NK-92 (cell line): ENCODE results near the gene PANK1.
"Not testable (repeated sequence)": the region's sequence is repeated elsewhere in the genome, so short reads cannot be mapped to it uniquely, and the experiment has no call there.

Experiments
- DNase-seq: peaks from one replicate; lab custom pipeline; 2025; ENCODE audit not compliant: unreplicated experiment; lab: John Stamatoyannopoulos, UW

Gene PANK1

GRCh38 chr10:89622151-89622550 is 22.9 kb downstream of the PANK1 start:
- DNase-seq: no peak

- DNase-seq: no peak
Observed at GRCh38 chr10:89621438-89621837, 23.6 kb downstream of the PANK1 start.

GRCh38 chr10:89620296-89620695 is 24.7 kb downstream of the PANK1 start:
- DNase-seq: not testable (repeated sequence)

- no peak for DNase-seq
Observed at GRCh38 chr10:89615824-89616223, 29.2 kb downstream of the PANK1 start.

- no peak for DNase-seq
Observed at GRCh38 chr10:89615112-89615511, 29.9 kb downstream of the PANK1 start.

GRCh38 chr10:89613582-89613981 is 31.5 kb downstream of the PANK1 start:
- DNase-seq: no peak

GRCh38 chr10:89611282-89611681 is 33.8 kb downstream of the PANK1 start:
- DNase-seq: no peak

- DNase-seq: no peak
Observed at GRCh38 chr10:89609833-89610346, 35.2 kb downstream of the PANK1 start.

GRCh38 chr10:89604200-89604599 is 40.8 kb downstream of the PANK1 start:
- no peak for DNase-seq

GRCh38 chr10:89602919-89603318 is 42.1 kb downstream of the PANK1 start:
- DNase-seq: no peak

GRCh38 chr10:89601728-89602361 is 43.2 kb downstream of the PANK1 start:
- DNase-seq: no peak

GRCh38 chr10:89600041-89600440 is 45.0 kb downstream of the PANK1 start:
- no peak for DNase-seq

- no peak for DNase-seq
Observed at GRCh38 chr10:89593043-89593442, 52.0 kb downstream of the PANK1 start.

GRCh38 chr10:89592539-89592938 is 52.5 kb downstream of the PANK1 start:
- DNase-seq: no peak

- DNase-seq: no peak
Observed at GRCh38 chr10:89591796-89592271, 53.2 kb downstream of the PANK1 start.

GRCh38 chr10:89591111-89591795 is 53.8 kb downstream of the PANK1 start:
- DNase-seq: no peak

GRCh38 chr10:89590326-89590725 is 54.7 kb downstream of the PANK1 start:
- no peak for DNase-seq

- no peak for DNase-seq
Observed at GRCh38 chr10:89589101-89589720, 55.8 kb downstream of the PANK1 start.

- no peak for DNase-seq
Observed at GRCh38 chr10:89588671-89589070, 56.4 kb downstream of the PANK1 start.

GRCh38 chr10:89582022-89582421 is 63.0 kb downstream of the PANK1 start:
- no peak for DNase-seq

GRCh38 chr10:89580243-89580642 is 64.8 kb downstream of the PANK1 start:
- DNase-seq: no peak

- no peak for DNase-seq
Observed at GRCh38 chr10:89576696-89577095, 68.3 kb downstream of the PANK1 start.
